ENCODE data around the gene MT3.

The MT3 gene

DNA sequence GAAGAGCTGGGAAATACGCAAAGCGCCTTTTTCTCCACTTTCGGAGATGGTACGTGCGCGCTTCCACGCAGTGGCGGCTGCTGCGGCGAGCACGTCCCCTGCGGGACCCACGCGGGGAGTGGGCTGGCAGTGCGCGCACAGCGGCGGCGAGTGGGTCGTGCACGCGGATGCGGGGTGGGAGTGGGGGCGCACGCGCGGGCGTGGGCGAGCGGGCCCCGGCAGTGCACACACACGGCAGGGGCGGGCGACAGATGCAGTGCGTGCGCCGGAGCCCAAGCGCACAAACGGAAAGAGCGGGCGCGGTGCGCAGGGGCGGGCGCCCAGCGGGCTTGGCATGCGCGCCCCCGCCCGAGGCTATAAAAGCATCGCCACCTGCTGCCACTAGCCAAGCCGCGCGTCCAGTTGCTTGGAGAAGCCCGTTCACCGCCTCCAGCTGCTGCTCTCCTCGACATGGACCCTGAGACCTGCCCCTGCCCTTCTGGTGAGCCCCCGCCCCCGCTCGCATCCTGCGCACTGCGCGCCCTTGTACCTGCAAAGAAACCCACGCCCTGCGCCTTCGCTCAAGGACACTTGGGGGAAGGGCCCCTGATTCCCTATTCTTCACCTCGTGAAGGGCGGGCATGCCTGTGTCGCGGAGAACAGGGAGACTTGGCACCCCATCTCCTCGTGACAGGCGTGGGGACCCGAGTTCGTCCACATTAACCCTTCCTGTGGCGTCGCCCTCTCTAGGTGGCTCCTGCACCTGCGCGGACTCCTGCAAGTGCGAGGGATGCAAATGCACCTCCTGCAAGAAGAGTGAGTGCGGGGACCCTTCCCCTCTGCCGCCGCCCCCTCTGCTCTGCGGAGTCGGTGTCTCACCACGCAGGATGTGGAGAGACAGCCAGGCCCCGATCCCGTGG lies at the start of gene MT3:
TSS of gene MT3 (plus strand) at position 388 of the 899 bp plus-strand sequence. CDS start at position 451, 63 bp downstream.
- peak; percentile 14 for DNase-seq

GRCh38 chr16:56539656-56540055 lies 49.7 kb upstream of the MT3 start:
- no peak for DNase-seq

- no peak for DNase-seq
Measured at GRCh38 chr16:56542039-56542438, 47.3 kb upstream of the MT3 start.

DNA sequence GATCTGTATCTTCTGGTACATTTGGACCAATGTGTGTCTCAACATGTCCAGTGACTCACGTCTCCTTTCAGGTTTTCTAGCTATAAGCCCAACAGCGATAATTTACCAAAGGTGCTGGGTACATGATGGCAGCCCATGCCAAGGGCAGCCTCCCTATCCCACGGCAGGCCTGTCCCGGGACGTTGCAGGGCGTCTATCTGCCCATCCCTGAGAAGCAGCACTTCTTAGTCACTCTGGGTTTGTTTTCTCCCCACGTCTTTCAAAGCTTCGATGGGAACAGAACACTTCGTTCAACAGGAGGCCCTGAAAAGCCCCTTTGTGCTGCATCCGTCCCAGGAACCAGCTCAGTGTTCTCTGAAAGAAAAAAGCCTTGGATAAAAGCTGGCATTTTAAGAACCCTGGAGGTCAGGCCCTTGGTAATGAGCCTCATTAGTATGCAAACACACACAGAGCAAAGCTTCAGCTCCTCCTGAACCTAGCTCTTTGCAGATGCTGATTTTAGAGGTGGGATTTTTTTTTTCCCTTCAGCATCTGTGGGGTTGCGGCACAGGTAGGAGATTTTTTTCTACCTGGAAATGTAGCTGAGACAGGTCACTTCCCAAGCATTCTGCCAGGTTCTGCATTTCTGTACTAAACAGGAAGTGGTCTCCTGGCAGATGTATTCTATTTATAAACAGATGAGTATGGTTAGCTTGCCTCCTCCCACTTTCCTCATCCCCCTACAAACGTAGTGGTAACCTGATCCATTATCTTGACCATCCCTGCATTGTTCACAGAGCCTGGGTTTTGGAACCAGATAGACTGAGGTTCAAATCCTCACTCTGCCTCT lies 42.0 kb upstream of the MT3 start:
- no peak for DNase-seq

GRCh38 chr16:56547949-56548567 lies 41.3 kb upstream of the MT3 start:
- DNase-seq: no peak

- DNase-seq: no peak
Measured at GRCh38 chr16:56549161-56549560, 40.2 kb upstream of the MT3 start.

GRCh38 chr16:56549744-56550385 lies 39.5 kb upstream of the MT3 start:
- no peak for DNase-seq

- no peak for DNase-seq
Measured at GRCh38 chr16:56551796-56552738, 37.3 kb upstream of the MT3 start.

GRCh38 chr16:56554441-56554840 lies 34.9 kb upstream of the MT3 start:
- no peak for DNase-seq

- peak; percentile 84 for DNase-seq
Measured at GRCh38 chr16:56558024-56558747, 31.1 kb upstream of the MT3 start.

DNA sequence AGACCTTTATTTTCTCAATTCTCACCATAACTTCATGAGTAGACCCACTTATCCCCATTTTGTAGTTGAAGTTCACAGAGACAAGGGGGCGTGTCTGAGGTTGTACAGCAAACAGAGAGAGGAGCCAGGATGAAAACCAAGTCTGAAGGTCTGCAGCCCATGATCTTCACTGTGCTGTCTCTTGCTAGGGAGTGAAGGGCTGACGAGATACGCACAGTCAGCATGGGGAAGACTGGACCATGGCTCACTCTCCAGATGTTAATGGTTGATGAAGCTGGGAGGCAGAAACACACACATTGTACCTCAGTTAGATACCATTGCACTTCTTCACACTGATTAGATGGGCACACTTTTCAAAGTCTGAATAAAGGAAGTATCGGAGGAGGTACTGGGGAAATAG lies 30.2 kb upstream of the MT3 start:
- no peak for DNase-seq

GRCh38 chr16:56560447-56560846 lies 28.9 kb upstream of the MT3 start:
- DNase-seq: no peak

GRCh38 chr16:56561126-56561525 lies 28.2 kb upstream of the MT3 start:
- peak; percentile 38 for DNase-seq

GRCh38 chr16:56564793-56565477 lies 24.4 kb upstream of the MT3 start, which contains the start of gene MT4:
Gene MT4 (plus strand): TSS chr16:56565073. CDS start chr16:56565129, 56 bp downstream.
- DNase-seq: no peak

- DNase-seq: no peak
Measured at GRCh38 chr16:56569971-56570370, 19.4 kb upstream of the MT3 start.

GRCh38 chr16:56571525-56571924 lies 17.8 kb upstream of the MT3 start:
- DNase-seq: no peak

- no peak for DNase-seq
Measured at GRCh38 chr16:56574625-56575024, 14.7 kb upstream of the MT3 start.

GRCh38 chr16:56576585-56577299 lies 12.6 kb upstream of the MT3 start:
- DNase-seq: no peak

- DNase-seq: no peak
Measured at GRCh38 chr16:56577300-56577625, 12.1 kb upstream of the MT3 start.

Measured in NCI-H2171 treated with DMSO at 0.1 percent for 48 hours (cell line).